ENCODE results near the gene GAD2. TPM values are rescaled to one million over a fixed set of nuclear protein-coding genes. Genes with fewer than 3 reads are reported as not detected.
"Not testable (repeated sequence)": the region's sequence is repeated elsewhere in the genome, so short reads cannot be mapped to it uniquely, and the experiment has no call there.

The GAD2 gene
- total RNA-seq, 1 donor = under 0.01 TPM

- no peaks in the 10 kb centered on the region for H3K9me3 ChIP-seq (ENCODE audit: low read depth, low read length)
- H3K4me3 ChIP-seq (ENCODE audit: low read length) = no peak overlapping the region
- no peaks in the 10 kb centered on the region for H3K27me3 ChIP-seq (ENCODE audit: insufficient read depth, low read length)
- no peaks in the 10 kb centered on the region for H3K4me1 ChIP-seq (ENCODE audit: insufficient read depth, low read length)
These were observed 106.6 kb downstream of the GAD2 start for GRCh38 chr10:26323219-26323618.

DNA sequence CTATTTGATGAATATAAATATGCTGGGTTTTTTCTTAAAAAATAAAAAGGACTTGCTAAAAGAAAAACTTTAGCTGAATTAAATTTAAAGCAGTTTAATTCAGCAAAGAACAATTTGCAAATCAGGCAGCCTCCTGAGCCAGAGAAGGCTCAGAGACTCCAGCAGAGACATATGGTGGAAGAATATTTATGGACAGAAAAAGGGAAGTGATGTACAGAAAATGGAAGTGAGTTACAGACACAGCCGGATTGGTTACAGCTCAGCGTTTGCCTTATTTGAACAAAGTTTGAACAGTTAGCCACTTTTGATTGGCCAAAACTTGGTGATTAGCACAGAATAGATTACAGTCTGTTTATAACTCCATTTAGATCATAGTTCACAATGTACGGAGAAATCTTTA lies 110.3 kb downstream of the GAD2 start:
- Histone ChIP-seq H3K4me3 (ENCODE audit: low read length) (no peak overlapping the region), H3K9me3 (ENCODE audit: low read depth, low read length) (no peaks in the 10 kb centered on the region), H3K27me3 (ENCODE audit: insufficient read depth, low read length) (no peaks in the 10 kb centered on the region), H3K4me1 (ENCODE audit: insufficient read depth, low read length) (no peaks in the 10 kb centered on the region)

DNA sequence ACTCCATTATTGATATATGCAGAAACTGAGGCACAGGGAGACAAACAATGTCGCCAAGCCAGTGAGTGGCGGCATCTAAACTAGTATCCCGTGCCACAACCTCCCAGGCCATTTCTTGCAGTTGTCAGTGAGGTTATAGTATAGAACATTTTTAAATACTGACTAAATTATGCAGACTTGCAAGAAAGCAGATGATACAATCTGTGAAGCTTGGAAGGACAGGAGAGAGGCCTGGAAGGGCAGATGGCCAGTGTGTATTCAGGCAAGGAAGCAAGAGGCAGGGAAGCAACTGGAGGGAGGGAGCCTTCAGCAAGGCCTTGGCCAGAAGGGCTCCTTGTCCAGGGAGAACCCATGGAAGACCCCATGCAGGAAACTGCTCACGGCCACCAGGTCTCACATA lies 111.2 kb downstream of the GAD2 start:
- Histone ChIP-seq H3K27me3 (ENCODE audit: insufficient read depth, low read length) (no peaks in the 10 kb centered on the region), H3K4me3 (ENCODE audit: low read length) (no peak overlapping the region)

GRCh38 chr10:26331371-26331770 lies 114.8 kb downstream of the GAD2 start:
- Histone ChIP-seq H3K4me3 (ENCODE audit: low read length) (no peak overlapping the region), H3K4me1 (ENCODE audit: insufficient read depth, low read length) (peaks cover 12% of the 10 kb centered on the region), H3K27me3 (ENCODE audit: insufficient read depth, low read length) (no peaks in the 10 kb centered on the region), H3K9me3 (ENCODE audit: low read depth, low read length) (no peaks in the 10 kb centered on the region)

More for the DNA sequence above, 111.2 kb downstream of the GAD2 start:
- Histone ChIP-seq H3K9me3 (ENCODE audit: low read depth, low read length) (no peaks in the 10 kb centered on the region), H3K4me1 (ENCODE audit: insufficient read depth, low read length) (no peaks in the 10 kb centered on the region)

- H3K9me3 ChIP-seq (ENCODE audit: low read depth, low read length) = no peaks in the 10 kb centered on the region
- peaks cover 20% of the 10 kb centered on the region for H3K4me1 ChIP-seq (ENCODE audit: insufficient read depth, low read length)
- no peaks in the 10 kb centered on the region for H3K27me3 ChIP-seq (ENCODE audit: insufficient read depth, low read length)
These were observed 117.8 kb downstream of the GAD2 start for GRCh38 chr10:26334232-26334931.

DNA sequence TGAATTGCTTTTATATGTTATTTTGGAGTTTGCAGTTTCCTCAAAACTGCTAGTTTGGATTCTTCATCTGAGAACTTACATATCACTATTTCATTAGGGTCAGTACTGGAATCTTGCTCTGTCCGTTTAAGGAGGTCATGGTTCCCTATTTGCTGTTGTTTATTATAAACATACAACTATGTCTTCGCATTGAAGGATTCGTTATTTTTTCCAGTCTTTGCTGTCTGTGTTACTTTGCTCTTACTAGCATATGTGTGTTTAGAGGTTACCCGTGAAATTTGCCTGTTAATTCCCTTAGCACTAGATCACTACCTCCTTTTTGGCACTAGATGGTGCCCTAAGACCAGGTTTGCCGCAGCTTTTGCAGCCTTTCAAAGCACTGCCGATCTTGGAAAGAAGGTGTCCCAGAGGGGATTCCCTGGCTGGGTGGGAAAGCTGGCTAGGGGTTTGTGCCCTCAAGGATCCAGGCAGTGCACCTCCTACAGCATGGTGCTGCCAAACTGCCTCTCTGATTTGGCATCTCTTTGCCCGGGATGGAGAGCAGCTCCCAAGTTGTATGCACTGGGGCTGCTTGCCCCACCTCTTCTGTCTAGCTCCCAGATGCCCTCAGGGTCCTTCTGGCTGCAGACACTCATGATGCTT lies 118.5 kb downstream of the GAD2 start:
- Histone ChIP-seq H3K27me3 (ENCODE audit: insufficient read depth, low read length) (no peaks in the 10 kb centered on the region), H3K9me3 (ENCODE audit: low read depth, low read length) (no peaks in the 10 kb centered on the region), H3K4me3 (ENCODE audit: low read length) (peak overlapping the region; percentile 41)

More at GRCh38 chr10:26334232-26334931, 117.8 kb downstream of the GAD2 start:
- H3K4me3 ChIP-seq (ENCODE audit: low read length) = no peak overlapping the region

GRCh38 chr10:26335574-26336093 lies 119.1 kb downstream of the GAD2 start:
- Histone ChIP-seq H3K9me3 (ENCODE audit: low read depth, low read length) (no peaks in the 10 kb centered on the region), H3K4me1 (ENCODE audit: insufficient read depth, low read length) (peaks cover 20% of the 10 kb centered on the region), H3K4me3 (ENCODE audit: low read length) (peak overlapping the region; percentile 41), H3K27me3 (ENCODE audit: insufficient read depth, low read length) (no peaks in the 10 kb centered on the region)

More for the DNA sequence above, 118.5 kb downstream of the GAD2 start:
- H3K4me1 ChIP-seq (ENCODE audit: insufficient read depth, low read length) = peaks cover 20% of the 10 kb centered on the region

GRCh38 chr10:26336979-26337378 lies 120.4 kb downstream of the GAD2 start:
- no peaks in the 10 kb centered on the region for H3K9me3 ChIP-seq (ENCODE audit: low read depth, low read length)
- peaks cover 20% of the 10 kb centered on the region for H3K4me1 ChIP-seq (ENCODE audit: insufficient read depth, low read length)
- H3K4me3 ChIP-seq (ENCODE audit: low read length) = no peak overlapping the region
- H3K27me3 ChIP-seq (ENCODE audit: insufficient read depth, low read length) = no peaks in the 10 kb centered on the region

- Histone ChIP-seq H3K9me3 (ENCODE audit: low read depth, low read length) (no peaks in the 10 kb centered on the region), H3K4me3 (ENCODE audit: low read length) (no peak overlapping the region), H3K4me1 (ENCODE audit: insufficient read depth, low read length) (peaks cover 4% of the 10 kb centered on the region), H3K27me3 (ENCODE audit: insufficient read depth, low read length) (no peaks in the 10 kb centered on the region)
These were observed 125.1 kb downstream of the GAD2 start for GRCh38 chr10:26341701-26342100.

DNA sequence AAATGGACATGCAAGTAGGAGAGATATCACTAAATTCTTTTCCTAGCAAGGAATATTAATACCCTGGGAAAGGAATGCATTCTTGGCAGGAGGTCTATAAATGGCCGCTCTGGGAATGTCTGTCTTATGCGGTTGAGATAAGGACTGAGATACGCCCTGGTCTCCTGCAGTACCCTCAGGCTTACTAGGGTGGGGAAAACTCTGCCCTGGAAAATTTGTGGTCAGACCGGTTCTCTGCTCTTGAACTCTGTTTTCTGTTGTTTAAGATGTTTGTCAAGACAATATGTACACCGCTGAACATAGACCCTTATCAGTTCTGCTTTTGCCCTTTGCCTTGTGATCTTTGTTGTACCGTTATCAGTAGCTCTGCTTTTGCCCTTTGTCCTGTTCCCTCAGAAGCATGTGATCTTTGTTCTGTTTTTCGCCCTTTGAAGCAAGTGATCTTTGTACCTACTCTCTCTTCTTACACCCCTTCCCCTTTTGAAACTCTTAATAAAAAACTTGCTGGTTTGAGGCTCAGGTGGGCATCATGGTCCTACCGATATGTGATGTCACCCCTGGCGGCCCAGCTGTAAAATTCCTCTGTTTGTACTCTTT lies 132.3 kb downstream of the GAD2 start:
- H3K4me1 ChIP-seq (ENCODE audit: insufficient read depth, low read length); H3K4me3 ChIP-seq (ENCODE audit: low read length); H3K27me3 ChIP-seq (ENCODE audit: insufficient read depth, low read length); H3K9me3 ChIP-seq (ENCODE audit: low read depth, low read length): not testable (repeated sequence)

Other genes with a start within 250 kb of the GAD2 start
- 38.0 TPM for gene APBB1IP, start 221.6 kb downstream of the GAD2 start, total RNA-seq